H9 (cell line): ENCODE data around the gene DAPP1. TPM values are rescaled to one million over a fixed set of nuclear protein-coding genes. Genes with fewer than 3 reads are reported as not detected.

Experiments
- DNase-seq: peaks from one replicate; pipeline ENCODE4 v3.0.0-alpha.2; 2017
- H2AFZ ChIP-seq: one replicate; pipeline ENCODE4 v1.6.1; 2013; ENCODE audit warnings: mild to moderate bottlenecking, low read length, control low read depth, moderate library complexity
- H2AK5ac ChIP-seq: 2 replicates; pipeline ENCODE4 v1.6.1; 2013; ENCODE audit warnings: low read length, control low read depth, mixed read lengths; ENCODE audit not compliant: insufficient read length
- H2BK120ac ChIP-seq: one replicate; pipeline ENCODE4 v1.6.1; 2013; ENCODE audit warnings: low read depth, mild to moderate bottlenecking, low read length, control low read depth, inconsistent platforms; ENCODE audit not compliant: poor library complexity, severe bottlenecking
- H2BK12ac ChIP-seq: 2 replicates; pipeline ENCODE4 v1.6.1; 2013; ENCODE audit warnings: low read length, control low read depth, mixed read lengths, low read depth; ENCODE audit not compliant: insufficient read length
- H2BK15ac ChIP-seq: 2 replicates; pipeline ENCODE4 v1.6.1; 2013; ENCODE audit warnings: low read depth, low read length, control low read depth
- H2BK20ac ChIP-seq: one replicate; pipeline ENCODE4 v1.6.1; 2013; ENCODE audit warnings: low read depth, mild to moderate bottlenecking, low read length, control low read depth, inconsistent platforms; ENCODE audit not compliant: poor library complexity, severe bottlenecking
- H2BK5ac ChIP-seq: 2 replicates; pipeline ENCODE4 v1.6.1; 2013; ENCODE audit warnings: low read length, control low read depth, mixed read lengths; ENCODE audit not compliant: insufficient read length
- H3K14ac ChIP-seq: 2 replicates; pipeline ENCODE4 v1.6.1; 2013; ENCODE audit warnings: low read length, control low read depth; ENCODE audit not compliant: insufficient read depth
- H3K18ac ChIP-seq: 2 replicates; pipeline ENCODE4 v1.6.1; 2013; ENCODE audit warnings: low read depth, mild to moderate bottlenecking, mixed read lengths, low read length, control low read depth; ENCODE audit not compliant: insufficient read length
- H3K23ac ChIP-seq: 2 replicates; pipeline ENCODE4 v1.6.1; 2013; ENCODE audit warnings: low read length, control low read depth, mixed read lengths, low read depth; ENCODE audit not compliant: insufficient read length
- H3K23me2 ChIP-seq: 2 replicates; pipeline ENCODE4 v1.6.1; 2013; ENCODE audit warnings: low read depth, mild to moderate bottlenecking, mixed read lengths, low read length, control low read depth; ENCODE audit not compliant: insufficient read length, poor library complexity, severe bottlenecking
- H3K27ac ChIP-seq: 2 replicates; pipeline ENCODE4 v1.5.1; 2013; ENCODE audit warnings: low read length, control low read depth, mixed read lengths, low read depth; ENCODE audit not compliant: insufficient read length
- H3K27me3 ChIP-seq: 2 replicates; pipeline ENCODE4 v1.6.1; 2013; ENCODE audit warnings: low read length, control low read depth, inconsistent platforms; ENCODE audit not compliant: insufficient read depth
- H3K4ac ChIP-seq: 2 replicates; pipeline ENCODE4 v1.6.1; 2013; ENCODE audit warnings: low read depth, mild to moderate bottlenecking, control low read depth, inconsistent platforms, low read length, moderate library complexity
- H3K4me1 ChIP-seq: 2 replicates; pipeline ENCODE4 v1.6.1; 2013; ENCODE audit warnings: low read length, control low read depth, inconsistent platforms; ENCODE audit not compliant: insufficient read depth
- H3K4me2 ChIP-seq: 2 replicates; pipeline ENCODE4 v1.6.1; 2013; ENCODE audit warnings: low read length, control low read depth, mixed read lengths; ENCODE audit not compliant: insufficient read length, insufficient read depth
- H3K56ac ChIP-seq: 2 replicates; pipeline ENCODE4 v1.6.1; 2013; ENCODE audit warnings: low read depth, mild to moderate bottlenecking, mixed read lengths, low read length, control low read depth; ENCODE audit not compliant: insufficient read length
- H3K79me1 ChIP-seq: 2 replicates; pipeline ENCODE4 v1.6.1; 2013; ENCODE audit warnings: low read depth, mild to moderate bottlenecking, moderate library complexity, low read length, control low read depth, inconsistent platforms; ENCODE audit not compliant: insufficient read depth, poor library complexity, severe bottlenecking
- H3K79me2 ChIP-seq: 2 replicates; pipeline ENCODE4 v1.6.1; 2013; ENCODE audit warnings: low read length, control low read depth, inconsistent platforms; ENCODE audit not compliant: insufficient read depth
- H3K9ac ChIP-seq: 2 replicates; pipeline ENCODE4 v1.6.1; 2013; ENCODE audit warnings: low read length, control low read depth, mixed read lengths; ENCODE audit not compliant: insufficient read length; ENCODE audit errors: extremely low read depth
- H3K9me3 ChIP-seq: one replicate; pipeline ENCODE4 v1.6.1; 2013; ENCODE audit warnings: low read depth, low read length, inconsistent platforms; ENCODE audit not compliant: control insufficient read depth
- H3T11ph ChIP-seq: one replicate; pipeline ENCODE4 v1.6.1; 2013; ENCODE audit warnings: mild to moderate bottlenecking, low read length, control low read depth, inconsistent platforms
- H4K20me1 ChIP-seq: one replicate; pipeline ENCODE4 v1.6.1; 2013; ENCODE audit not compliant: control insufficient read depth, insufficient read length, insufficient read depth
- H4K5ac ChIP-seq: 2 replicates; pipeline ENCODE4 v1.6.1; 2013; ENCODE audit warnings: low read depth, mild to moderate bottlenecking, mixed read lengths, low read length, control low read depth; ENCODE audit not compliant: insufficient read length
- H4K8ac ChIP-seq: replicated peaks from 2 replicates; pipeline ENCODE4 v1.6.1; 2013; ENCODE audit warnings: low read length, control low read depth, mixed read lengths, low read depth; ENCODE audit not compliant: insufficient read length
- H4K91ac ChIP-seq: 2 replicates; pipeline ENCODE4 v1.6.1; 2013; ENCODE audit warnings: low read depth, mild to moderate bottlenecking, moderate library complexity, mixed read lengths, low read length, control low read depth; ENCODE audit not compliant: insufficient read length
- H3K27ac Mint-ChIP-seq, 3 experiments: 2 replicates in 2 of 3; 3 replicates in 1 of 3; pipeline ENCODE4 v1.8.0; 2020 to 2021; ENCODE audit warnings: mixed read lengths in 3 of 3, mild to moderate bottlenecking in 1 of 3, moderate library complexity in 1 of 3
- H3K27me3 Mint-ChIP-seq: 2 replicates; pipeline ENCODE4 v1.8.0; 2021; ENCODE audit warnings: low read depth, mild to moderate bottlenecking, moderate library complexity, mixed read lengths
- H3K36me3 Mint-ChIP-seq, 3 experiments: 2 replicates in 2 of 3; 3 replicates in 1 of 3; pipeline ENCODE4 v1.8.0; 2020 to 2021; ENCODE audit warnings: low read depth in 3 of 3, mixed read lengths in 3 of 3; ENCODE audit not compliant: insufficient read depth in 1 of 3
- H3K4me1 Mint-ChIP-seq, 2 experiments: 2 replicates each; pipeline ENCODE4 v1.8.0; 2020; ENCODE audit warnings: mixed read lengths in 2 of 2
- H3K4me3 Mint-ChIP-seq, 2 experiments: 2 replicates in 1 of 2; 3 replicates in 1 of 2; pipeline ENCODE4 v1.8.0; 2020 to 2021; ENCODE audit warnings: mild to moderate bottlenecking in 2 of 2, mixed read lengths in 2 of 2, moderate library complexity in 1 of 2
- H3K9me3 Mint-ChIP-seq, 2 experiments: 2 replicates in 1 of 2; 3 replicates in 1 of 2; pipeline ENCODE4 v1.8.0; 2020; ENCODE audit warnings: mild to moderate bottlenecking in 2 of 2, mixed read lengths in 2 of 2, moderate library complexity in 1 of 2
- CTCF ChIP-seq: fragments of 200-600 bp; sonication (generic); conservative IDR thresholded peaks from 3 replicates; pipeline ENCODE4 v1.8.0; 2021; ENCODE audit warnings: antibody characterized with exemption, mild to moderate bottlenecking
- WGBS: extraction: QIAGEN DNeasy Blood & Tissue Kit; methylation state at CpG from one replicate; pipeline ENCODE4 v1.1.7; 2013; ENCODE audit warnings: missing lambda C conversion rate, low lambda C conversion rate, mixed read lengths; ENCODE audit not compliant: insufficient read length; ENCODE audit errors: extremely low coverage; 5-methylcytosine and 5-hydroxymethylcytosine counted together
- total RNA-seq: library from RNA; stranded (reverse); gene quantifications from 2 replicates; pipeline ENCODE4 v1.2.1, GENCODE V29; 2021

Gene DAPP1
- total RNA-seq, 1 experiment from 2014 or later = not detected

- no peak overlapping the region for H2BK120ac ChIP-seq
- H3K23ac ChIP-seq = no peak overlapping the region
- H4K8ac ChIP-seq = no peak overlapping the region
- no peak overlapping the region for H2AK5ac ChIP-seq
- no CpG with 5 or more reads among the region's 4 CpGs for WGBS
- H2BK12ac ChIP-seq = no peak overlapping the region
- Mint-ChIP-seq H3K27me3 (no peaks in the 10 kb centered on the region; the same call in 1 of the 2 replicates), H3K4me1 (no peaks in the 10 kb centered on the region), H3K36me3 (no peaks in the 10 kb centered on the region), H3K27ac (no peak overlapping the region), H3K9me3 (no peaks in the 10 kb centered on the region), H3K4me3 (no peak overlapping the region)
- TF ChIP-seq CTCF = no peak
- H3K23me2 ChIP-seq = no peaks in the 10 kb centered on the region
- H3K9ac ChIP-seq = no peak overlapping the region
- no peaks in the 10 kb centered on the region for H3K9me3 ChIP-seq
- H3K56ac ChIP-seq = no peak overlapping the region
- no peak overlapping the region for H2BK20ac ChIP-seq
- H3K4me1 ChIP-seq = no peaks in the 10 kb centered on the region
- H4K91ac ChIP-seq = no peak overlapping the region
- H3K4me2 ChIP-seq = no peak overlapping the region
- no peaks in the 10 kb centered on the region for H3K79me2 ChIP-seq
- H3T11ph ChIP-seq = no peak overlapping the region
- no peak overlapping the region for H2AFZ ChIP-seq
- H3K18ac ChIP-seq = no peak overlapping the region
- no peak overlapping the region for H3K4ac ChIP-seq
- no peak overlapping the region for H2BK5ac ChIP-seq
- H3K27ac ChIP-seq = no peak overlapping the region
- no peak overlapping the region for H2BK15ac ChIP-seq
- no peaks in the 10 kb centered on the region for H4K20me1 ChIP-seq
- DNase-seq = no peak
- no peaks in the 10 kb centered on the region for H3K79me1 ChIP-seq
- no peaks in the 10 kb centered on the region for H3K27me3 ChIP-seq
- no peak overlapping the region for H4K5ac ChIP-seq
- no peak overlapping the region for H3K14ac ChIP-seq
These were observed 24.5 kb downstream of the DAPP1 start for GRCh38 chr4:99841129-99841528.
